DMS79 treated with DMSO at 0.1 percent for 48 hours (cell line): ENCODE measurements around the gene HIPK2.

Source experiments
- DNase-seq: peaks from one replicate; lab custom pipeline; 2025; lab: John Stamatoyannopoulos, UW

The HIPK2 gene

GRCh38 chr7:139733751-139734150 is 44.0 kb downstream of the HIPK2 start:
- DNase-seq: no peak

- DNase-seq: no peak
These were observed 45.2 kb downstream of the HIPK2 start for GRCh38 chr7:139732471-139733167.

GRCh38 chr7:139731802-139732470 is 45.9 kb downstream of the HIPK2 start:
- peak; percentile 70 for DNase-seq

- peak; percentile 52 for DNase-seq
These were observed 46.8 kb downstream of the HIPK2 start for GRCh38 chr7:139730746-139731612.

GRCh38 chr7:139728203-139728602 is 49.6 kb downstream of the HIPK2 start:
- DNase-seq: no peak

GRCh38 chr7:139727151-139727705 is 50.6 kb downstream of the HIPK2 start:
- peak; percentile 36 for DNase-seq

- DNase-seq: no peak
These were observed 51.3 kb downstream of the HIPK2 start for GRCh38 chr7:139726485-139726869.

GRCh38 chr7:139725858-139726484 is 51.8 kb downstream of the HIPK2 start:
- DNase-seq: no peak

GRCh38 chr7:139725077-139725476 is 52.7 kb downstream of the HIPK2 start:
- DNase-seq: peak; percentile 96

GRCh38 chr7:139722604-139723003 is 55.2 kb downstream of the HIPK2 start:
- peak; percentile 41 for DNase-seq

GRCh38 chr7:139721821-139722220 is 56.0 kb downstream of the HIPK2 start:
- peak; percentile 19 for DNase-seq

GRCh38 chr7:139721417-139721816 is 56.4 kb downstream of the HIPK2 start:
- DNase-seq: no peak

GRCh38 chr7:139720705-139721231 is 57.0 kb downstream of the HIPK2 start:
- DNase-seq: peak; percentile 52

GRCh38 chr7:139720186-139720585 is 57.6 kb downstream of the HIPK2 start:
- no peak for DNase-seq

- DNase-seq: no peak
These were observed 58.9 kb downstream of the HIPK2 start for GRCh38 chr7:139718859-139719258.

GRCh38 chr7:139718141-139718540 is 59.7 kb downstream of the HIPK2 start:
- DNase-seq: no peak

GRCh38 chr7:139716156-139716942 is 61.4 kb downstream of the HIPK2 start:
- DNase-seq: no peak

- DNase-seq: no peak
These were observed 62.5 kb downstream of the HIPK2 start for GRCh38 chr7:139715194-139715815.

- DNase-seq: no peak
These were observed 63.5 kb downstream of the HIPK2 start for GRCh38 chr7:139714163-139714901.
